Mesenchymal stem cell (in vitro differentiated cells and primary cell): ENCODE data around the gene AHRR.

Experiments used
- DNase-seq: peaks from one replicate; pipeline ENCODE4 v3.0.0-alpha.2; 2013
- H2AFZ ChIP-seq: one replicate; pipeline ENCODE4 v1.6.1; 2013; ENCODE audit warnings: low read depth, mild to moderate bottlenecking, control low read depth, inconsistent platforms, low read length, moderate library complexity
- H2AK5ac ChIP-seq: 2 replicates; pipeline ENCODE4 v1.6.1; 2013; ENCODE audit warnings: low read length, moderate library complexity, mild to moderate bottlenecking, inconsistent platforms; ENCODE audit not compliant: severe bottlenecking
- H2BK120ac ChIP-seq: one replicate; pipeline ENCODE4 v1.6.1; 2013; ENCODE audit warnings: low read depth, mild to moderate bottlenecking, inconsistent platforms, low read length, moderate library complexity
- H2BK12ac ChIP-seq, 2 experiments: one replicate each; pipeline ENCODE4 v1.6.1; 2013; ENCODE audit warnings: inconsistent platforms in 2 of 2, low read length in 2 of 2, mild to moderate bottlenecking in 2 of 2, moderate library complexity in 2 of 2, control low read depth in 1 of 2
- H2BK15ac ChIP-seq: one replicate; pipeline ENCODE4 v1.6.1; 2013; ENCODE audit warnings: mild to moderate bottlenecking, low read depth, inconsistent platforms; ENCODE audit not compliant: poor library complexity, severe bottlenecking
- H2BK5ac ChIP-seq: 2 replicates; pipeline ENCODE4 v1.6.1; 2013; ENCODE audit warnings: low read depth, mild to moderate bottlenecking, low read length, control low read depth, inconsistent platforms; ENCODE audit not compliant: poor library complexity, severe bottlenecking
- H3K14ac ChIP-seq, 2 experiments: one replicate each; pipeline ENCODE4 v1.6.1; 2013; ENCODE audit warnings: inconsistent platforms in 2 of 2, low read length in 2 of 2, control low read depth in 1 of 2, mild to moderate bottlenecking in 1 of 2, moderate library complexity in 1 of 2
- H3K18ac ChIP-seq, 2 experiments: one replicate each; pipeline ENCODE4 v1.6.1; 2013; ENCODE audit warnings: inconsistent platforms in 2 of 2, low read length in 2 of 2, control low read depth in 1 of 2, low read depth in 1 of 2, mild to moderate bottlenecking in 1 of 2
- H3K23ac ChIP-seq, 2 experiments: one replicate each; pipeline ENCODE4 v1.6.1; 2013; ENCODE audit warnings: inconsistent platforms in 2 of 2, low read length in 2 of 2, mild to moderate bottlenecking in 2 of 2, moderate library complexity in 2 of 2, control low read depth in 1 of 2
- H3K27ac ChIP-seq: 2 replicates; pipeline ENCODE4 v1.5.1; 2013; ENCODE audit warnings: mild to moderate bottlenecking, moderate library complexity, low read length, control low read depth, inconsistent platforms; ENCODE audit not compliant: poor library complexity, severe bottlenecking
- H3K27me3 ChIP-seq, 2 experiments: 2 replicates each; pipeline versions ENCODE4 v1.6.1 to v1.7.0; 2013; ENCODE audit warnings: low read length in 2 of 2, mild to moderate bottlenecking in 2 of 2, moderate library complexity in 2 of 2, control low read depth in 1 of 2, inconsistent platforms in 1 of 2; ENCODE audit not compliant: control insufficient read depth in 1 of 2, insufficient read depth in 1 of 2
- H3K36me3 ChIP-seq, 2 experiments: 2 replicates each; pipeline versions ENCODE4 v1.6.1 to v1.7.0; 2013; ENCODE audit warnings: low read length in 2 of 2, control low read depth in 1 of 2, inconsistent platforms in 1 of 2, low read depth in 1 of 2, mild to moderate bottlenecking in 1 of 2; ENCODE audit not compliant: insufficient read depth in 2 of 2, control insufficient read depth in 1 of 2
- H3K4ac ChIP-seq, 2 experiments: one replicate each; pipeline ENCODE4 v1.6.1; 2013; ENCODE audit warnings: inconsistent platforms in 2 of 2, low read length in 2 of 2, mild to moderate bottlenecking in 2 of 2, moderate library complexity in 2 of 2, control low read depth in 1 of 2, low read depth in 1 of 2
- H3K4me1 ChIP-seq: 2 replicates; pipeline ENCODE4 v1.6.1; 2013; ENCODE audit warnings: low read depth, low read length, control low read depth; ENCODE audit not compliant: control insufficient read depth, insufficient read depth
- H3K4me2 ChIP-seq: 2 replicates; pipeline ENCODE4 v1.6.1; 2013; ENCODE audit warnings: low read length, mild to moderate bottlenecking, inconsistent platforms; ENCODE audit not compliant: poor library complexity, severe bottlenecking
- H3K4me3 ChIP-seq, 2 experiments: 2 replicates each; pipeline versions ENCODE4 v1.5.1 to v1.7.0; 2013; ENCODE audit warnings: low read length in 2 of 2, mild to moderate bottlenecking in 2 of 2, control low read depth in 1 of 2, low read depth in 1 of 2; ENCODE audit not compliant: insufficient read depth in 1 of 2
- H3K79me1 ChIP-seq: replicated peaks from 2 replicates; pipeline ENCODE4 v1.6.1; 2013; ENCODE audit warnings: mild to moderate bottlenecking, control low read depth, low read length, inconsistent platforms; ENCODE audit not compliant: poor library complexity, severe bottlenecking
- H3K9ac ChIP-seq: 2 replicates; pipeline ENCODE4 v1.7.0; 2013; ENCODE audit warnings: mild to moderate bottlenecking, low read length, moderate library complexity
- H3K9me3 ChIP-seq: 2 replicates; pipeline ENCODE4 v1.7.0; 2013; ENCODE audit warnings: mild to moderate bottlenecking, low read length; ENCODE audit not compliant: control insufficient read depth
- H4K8ac ChIP-seq: one replicate; pipeline ENCODE4 v1.6.1; 2013; ENCODE audit warnings: inconsistent platforms, mild to moderate bottlenecking, low read length, moderate library complexity
- H4K91ac ChIP-seq: one replicate; pipeline ENCODE4 v1.6.1; 2013; ENCODE audit warnings: mild to moderate bottlenecking, low read length, inconsistent platforms
- WGBS: methylation state at CpG from one replicate; pipeline ENCODE4 v1.1.7; 2013; ENCODE audit warnings: mixed read lengths; 5-methylcytosine and 5-hydroxymethylcytosine counted together

Gene AHRR

DNA sequence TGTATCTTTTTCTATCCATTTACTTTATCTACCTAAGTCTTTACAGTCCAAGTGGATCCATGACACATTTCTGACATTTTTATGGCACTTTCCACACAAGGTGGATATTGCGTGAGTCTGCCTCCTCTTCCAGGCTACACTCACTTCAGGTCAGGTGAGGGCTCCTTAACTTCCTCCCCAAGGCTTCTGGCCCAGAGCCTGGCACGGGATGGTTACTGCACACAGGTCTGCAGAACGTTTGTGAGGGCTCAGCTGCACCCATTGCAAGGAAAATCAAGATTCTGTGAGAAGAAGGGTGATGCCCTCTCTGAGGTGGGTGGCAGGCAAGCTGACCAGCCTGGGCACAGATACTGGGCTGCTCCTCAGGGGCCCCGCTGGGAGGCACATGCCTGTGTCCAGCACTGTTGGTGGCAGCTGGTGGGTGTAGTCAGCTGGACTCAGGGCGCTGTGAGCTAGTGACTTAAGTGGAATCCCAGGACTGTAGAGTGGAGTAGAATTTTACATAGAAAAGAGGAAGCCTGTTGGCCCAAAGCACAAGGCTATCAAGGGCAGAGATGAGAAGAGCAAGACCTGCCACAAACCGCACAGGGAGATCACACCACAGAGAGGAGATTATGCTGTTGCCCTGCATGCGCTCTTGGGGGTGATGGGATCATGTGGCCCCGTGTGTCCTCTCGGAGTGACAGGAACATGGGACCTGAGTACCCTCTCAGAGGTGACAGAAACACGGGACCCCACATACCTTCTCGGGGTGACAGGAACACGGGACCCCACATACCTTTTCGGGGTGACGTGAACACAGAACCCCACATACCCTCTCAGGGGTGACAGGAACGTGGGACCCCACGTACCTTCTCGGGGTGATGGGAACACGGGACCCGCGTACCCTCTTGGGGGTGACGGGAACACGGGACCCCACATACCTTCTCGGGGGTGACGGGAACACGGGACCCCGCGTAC lies 21.3 kb downstream of the AHRR start:
- H3K4ac ChIP-seq: peak overlapping the region; percentile 52 to 64

GRCh38 chr5:343461-344401 lies 22.2 kb downstream of the AHRR start:
- peak overlapping the region; percentile 24 for H4K8ac ChIP-seq
- no peaks in the 10 kb centered on the region for H3K9me3 ChIP-seq
- DNase-seq: peak; percentile 82
- peak overlapping the region; percentile 73 for H3K9ac ChIP-seq
- H3K4ac ChIP-seq: peak overlapping the region; percentile 52 to 76
- no peaks in the 10 kb centered on the region for H3K27me3 ChIP-seq
- peak overlapping the region; percentile 49 to 67 for H3K4me3 ChIP-seq
- peaks cover 4 to 17% of the 10 kb centered on the region in 2 experiments for H3K36me3 ChIP-seq
- H3K14ac ChIP-seq: peak overlapping the region in 1 of 2 experiments; percentile 80
- H3K23ac ChIP-seq: peak overlapping the region in 1 of 2 experiments; percentile 68
- no peak overlapping the region for H2BK5ac ChIP-seq
- peak overlapping the region; percentile 55 for H2AFZ ChIP-seq
- peak overlapping the region; percentile 80 for H4K91ac ChIP-seq
- H3K27ac ChIP-seq: no peak overlapping the region
- peak overlapping the region; percentile 92 for H3K18ac ChIP-seq
- no peak overlapping the region for H2AK5ac ChIP-seq
- no peaks in the 10 kb centered on the region for H3K79me1 ChIP-seq
- H3K4me1 ChIP-seq: peaks cover 21% of the 10 kb centered on the region
- 29% methylated on average over 74 of the region's 102 CpGs for WGBS
- peak overlapping the region in 1 of 2 experiments; percentile 76 for H2BK12ac ChIP-seq
- peak overlapping the region; percentile 74 for H3K4me2 ChIP-seq
- peak overlapping the region; percentile 89 for H2BK120ac ChIP-seq
- peak overlapping the region; percentile 94 for H2BK15ac ChIP-seq

More for the DNA sequence above, 21.3 kb downstream of the AHRR start:
- no peak overlapping the region for H3K4me2 ChIP-seq
- no peak overlapping the region for H3K14ac ChIP-seq
- peaks cover 4 to 17% of the 10 kb centered on the region in 2 experiments for H3K36me3 ChIP-seq
- peak overlapping the region; percentile 3 to 67 for H2BK12ac ChIP-seq
- H3K9ac ChIP-seq: no peak overlapping the region
- no peaks in the 10 kb centered on the region for H3K79me1 ChIP-seq
- peak overlapping the region; percentile 80 for H4K91ac ChIP-seq
- 95% methylated on average over 27 of the region's 27 CpGs for WGBS
- H2BK120ac ChIP-seq: no peak overlapping the region
- H3K27me3 ChIP-seq: no peaks in the 10 kb centered on the region
- H2AFZ ChIP-seq: no peak overlapping the region
- DNase-seq: no peak
- H3K4me1 ChIP-seq: peaks cover 20% of the 10 kb centered on the region
- no peak overlapping the region for H3K27ac ChIP-seq
- H3K4me3 ChIP-seq: peak overlapping the region in 1 of 2 experiments; percentile 67
- H3K18ac ChIP-seq: peak overlapping the region in 1 of 2 experiments; percentile 92
- no peak overlapping the region for H2AK5ac ChIP-seq
- H2BK15ac ChIP-seq: peak overlapping the region; percentile 68
- peak overlapping the region in 1 of 2 experiments; percentile 57 for H3K23ac ChIP-seq
- no peak overlapping the region for H2BK5ac ChIP-seq
- H3K9me3 ChIP-seq: no peaks in the 10 kb centered on the region
- H4K8ac ChIP-seq: peak overlapping the region; percentile 24

GRCh38 chr5:344668-345067 lies 23.2 kb downstream of the AHRR start:
- Histone ChIP-seq H4K91ac (no peak overlapping the region), H2BK12ac (peak overlapping the region in 1 of 2 experiments; percentile 91), H3K4ac (no peak overlapping the region), H3K27me3 (no peaks in the 10 kb centered on the region), H3K36me3 (peaks cover 4 to 17% of the 10 kb centered on the region in 2 experiments), H4K8ac (peak overlapping the region; percentile 91), H2BK120ac (no peak overlapping the region), H3K4me1 (peaks cover 21% of the 10 kb centered on the region), H3K18ac (peak overlapping the region in 1 of 2 experiments; percentile 71), H2BK5ac (no peak overlapping the region), H3K9me3 (no peaks in the 10 kb centered on the region), H2BK15ac (no peak overlapping the region), H3K9ac (no peak overlapping the region), H3K79me1 (no peaks in the 10 kb centered on the region), H3K4me3 (no peak overlapping the region), H2AFZ (no peak overlapping the region), H3K23ac (peak overlapping the region in 1 of 2 experiments; percentile 95), H2AK5ac (no peak overlapping the region), H3K27ac (no peak overlapping the region), H3K4me2 (no peak overlapping the region), H3K14ac (peak overlapping the region in 1 of 2 experiments; percentile 94)
- WGBS: 100% methylated on average over 8 of the region's 8 CpGs
- no peak for DNase-seq
